GM12878 (cell line): ENCODE data around the gene SIMC1. TPM values are rescaled to one million over a fixed set of nuclear protein-coding genes. Genes with fewer than 3 reads are reported as not detected.

ENCODE experiments used
- BACH1 ChIP-seq: fragments of 450-650 bp; IDR thresholded peaks from 2 replicates; pipeline ENCODE4 v1.6.1; 2017; ENCODE audit warnings: mild to moderate bottlenecking, borderline replicate concordance
- EGR1 ChIP-seq, 2 experiments: IDR thresholded peaks; 1 replicate in 1 of 2; 2 replicates in 1 of 2; pipeline ENCODE4 v1.6.1; 2011 to 2012; ENCODE audit warnings: low read depth in 2 of 2, low read length in 2 of 2, borderline replicate concordance in 1 of 2, mild to moderate bottlenecking in 1 of 2, moderate library complexity in 1 of 2
- FOXK2 ChIP-seq: fragments of 450-650 bp; IDR thresholded peaks from 2 replicates; pipeline ENCODE4 v1.6.1; 2017; ENCODE audit warnings: mild to moderate bottlenecking, moderate library complexity
- RAD21 ChIP-seq: IDR thresholded peaks from 2 replicates; pipeline ENCODE4 v1.6.1; 2011; ENCODE audit warnings: mild to moderate bottlenecking, low read depth, low read length, moderate library complexity; ENCODE audit not compliant: insufficient read depth
- RCOR1 ChIP-seq: conservative IDR thresholded peaks from 2 replicates; pipeline ENCODE4 v1.6.1; 2012; ENCODE audit warnings: low read depth, low read length, improper control_type of control experiment
- RFX5 ChIP-seq: IDR thresholded peaks from 2 replicates; pipeline ENCODE4 v1.6.1; 2011; ENCODE audit warnings: low read depth, low read length, improper control_type of control experiment
- SREBF1 ChIP-seq: IDR thresholded peaks from 2 replicates; pipeline ENCODE4 v1.6.1; 2012; ENCODE audit warnings: mild to moderate bottlenecking, low read length
- polyA plus RNA-seq, 11 experiments: library from polyadenylated mRNA; depleted of rRNA in 4 of 11; unstranded in 6 of 11; stranded (reverse) in 5 of 11; fragments of >200 nt; fragmentation: Nextera tagmentation in 4 of 11; fragmentation: Illumina TruSeq in 1 of 11; extraction: Ambion mirVana in 4 of 11; extraction: Trizol in 1 of 11; gene quantifications; 1 replicate in 1 of 11; 2 replicates in 10 of 11; pipeline versions ENCODE4 v1.2.1 to v1.2.3, GENCODE V29; 2011 to 2016; ENCODE audit warnings: inconsistent platforms in 2 of 11, missing spikeins in 2 of 11, low read depth in 1 of 11
- total RNA-seq, 4 experiments: library from RNA; depleted of rRNA in 3 of 4; stranded (reverse); fragments of >200 nt in 3 of 4; fragmentation: Illumina TruSeq in 1 of 4; extraction: Trizol in 1 of 4; gene quantifications; 2 replicates each; pipeline versions ENCODE4 v1.2.1 to v1.2.3, GENCODE V29; 2013 to 2021
- TF ChIP-seq, protein P1 (sequence below): fragments of 450-650 bp; IDR thresholded peaks from 2 replicates; pipeline ENCODE4 v1.6.1; 2018; ENCODE audit warnings: mild to moderate bottlenecking, low read depth, moderate library complexity; ENCODE audit not compliant: partially characterized antibody
- TF ChIP-seq, protein P2 (sequence below): fragments of 450-650 bp; IDR thresholded peaks from 2 replicates; pipeline ENCODE4 v1.6.1; 2017; ENCODE audit warnings: low read depth, mild to moderate bottlenecking, moderate library complexity
- TF ChIP-seq, protein P3 (sequence below): fragments of 450-650 bp; formaldehyde crosslinking; IDR thresholded peaks from 2 replicates; pipeline ENCODE4 v1.4.0; 2020; ENCODE audit warnings: mild to moderate bottlenecking, moderate library complexity
- TF ChIP-seq, protein P4 (sequence below): fragments of 450-650 bp; IDR thresholded peaks from 2 replicates; pipeline ENCODE4 v1.6.1; 2016; ENCODE audit warnings: mild to moderate bottlenecking, moderate library complexity, borderline replicate concordance
- TF ChIP-seq, protein P5 (sequence below): fragments of 450-650 bp; IDR thresholded peaks from 2 replicates; pipeline ENCODE4 v1.6.1; 2016; ENCODE audit warnings: mild to moderate bottlenecking

SIMC1 gene
- total and polyA plus RNA-seq, 10 of the 15 experiments (the other 5 are each of a cell fraction or from before 2014, with no cell fraction given) = 3.0 to 16.5 (median 10.4) TPM

DNA sequence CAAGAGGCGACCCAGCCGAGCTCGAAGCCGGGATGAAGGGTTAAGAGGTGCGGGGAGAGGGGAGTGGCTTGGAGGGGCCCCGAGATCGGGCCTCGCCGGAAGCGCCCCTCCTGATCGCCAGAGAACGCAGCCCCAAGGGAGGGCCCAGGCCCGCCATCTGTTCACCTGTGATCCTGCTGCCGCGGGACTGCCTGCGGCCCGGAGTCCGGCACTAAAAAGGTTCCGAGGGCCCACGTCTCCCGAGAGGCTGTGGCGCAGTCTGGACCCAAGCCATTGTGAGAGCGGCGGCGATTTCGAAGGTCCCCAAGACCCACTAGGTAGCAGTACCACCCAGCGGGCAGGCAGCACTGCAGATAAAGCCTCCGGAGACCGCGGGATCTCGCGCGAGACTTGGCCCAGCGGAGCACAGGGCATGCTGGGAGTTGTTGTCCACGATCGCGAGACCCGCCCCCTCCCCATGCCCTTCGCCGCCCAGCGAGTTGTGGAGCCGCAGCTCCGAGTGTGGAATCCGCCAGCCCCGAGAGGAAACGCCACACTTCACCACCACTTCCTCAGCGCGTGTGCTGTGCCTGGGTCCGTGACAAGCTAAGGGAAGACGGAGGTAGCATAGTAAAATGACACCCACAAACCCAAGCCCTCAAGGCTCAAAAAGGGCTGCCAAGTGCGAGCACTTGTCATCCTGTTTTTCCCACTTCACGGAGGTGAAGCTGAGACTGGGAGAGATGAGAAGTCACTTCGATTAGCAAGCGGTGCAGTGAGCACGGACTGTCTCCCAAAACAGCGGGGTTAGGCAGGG lies 123.4 kb downstream of the SIMC1 start, which contains the start of gene KIAA1191 (continued):
- TF ChIP-seq, protein P1, sequence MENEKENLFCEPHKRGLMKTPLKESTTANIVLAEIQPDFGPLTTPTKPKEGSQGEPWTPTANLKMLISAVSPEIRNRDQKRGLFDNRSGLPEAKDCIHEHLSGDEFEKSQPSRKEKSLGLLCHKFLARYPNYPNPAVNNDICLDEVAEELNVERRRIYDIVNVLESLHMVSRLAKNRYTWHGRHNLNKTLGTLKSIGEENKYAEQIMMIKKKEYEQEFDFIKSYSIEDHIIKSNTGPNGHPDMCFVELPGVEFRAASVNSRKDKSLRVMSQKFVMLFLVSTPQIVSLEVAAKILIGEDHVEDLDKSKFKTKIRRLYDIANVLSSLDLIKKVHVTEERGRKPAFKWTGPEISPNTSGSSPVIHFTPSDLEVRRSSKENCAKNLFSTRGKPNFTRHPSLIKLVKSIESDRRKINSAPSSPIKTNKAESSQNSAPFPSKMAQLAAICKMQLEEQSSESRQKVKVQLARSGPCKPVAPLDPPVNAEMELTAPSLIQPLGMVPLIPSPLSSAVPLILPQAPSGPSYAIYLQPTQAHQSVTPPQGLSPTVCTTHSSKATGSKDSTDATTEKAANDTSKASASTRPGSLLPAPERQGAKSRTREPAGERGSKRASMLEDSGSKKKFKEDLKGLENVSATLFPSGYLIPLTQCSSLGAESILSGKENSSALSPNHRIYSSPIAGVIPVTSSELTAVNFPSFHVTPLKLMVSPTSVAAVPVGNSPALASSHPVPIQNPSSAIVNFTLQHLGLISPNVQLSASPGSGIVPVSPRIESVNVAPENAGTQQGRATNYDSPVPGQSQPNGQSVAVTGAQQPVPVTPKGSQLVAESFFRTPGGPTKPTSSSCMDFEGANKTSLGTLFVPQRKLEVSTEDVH = no peak
- TF ChIP-seq RCOR1 (peak; percentile 98), FOXK2 (no peak), RFX5 (no peak), RAD21 (peak; percentile 29; the same call in 1 of the 2 replicates), SREBF1 (0 out of 2 replicates have a peak, but pooled peaks have one; percentile 14), BACH1 (peak; percentile 89), EGR1 (IDR thresholded peaks at IDR 0.05; ENCODE audit: borderline replicate concordance in 1 of 2, low read depth in 2 of 2, low read length in 2 of 2) (peak in 1 of 2 experiments; percentile 54; a peak in 1 of 3 replicates)
- TF ChIP-seq, protein P2, sequence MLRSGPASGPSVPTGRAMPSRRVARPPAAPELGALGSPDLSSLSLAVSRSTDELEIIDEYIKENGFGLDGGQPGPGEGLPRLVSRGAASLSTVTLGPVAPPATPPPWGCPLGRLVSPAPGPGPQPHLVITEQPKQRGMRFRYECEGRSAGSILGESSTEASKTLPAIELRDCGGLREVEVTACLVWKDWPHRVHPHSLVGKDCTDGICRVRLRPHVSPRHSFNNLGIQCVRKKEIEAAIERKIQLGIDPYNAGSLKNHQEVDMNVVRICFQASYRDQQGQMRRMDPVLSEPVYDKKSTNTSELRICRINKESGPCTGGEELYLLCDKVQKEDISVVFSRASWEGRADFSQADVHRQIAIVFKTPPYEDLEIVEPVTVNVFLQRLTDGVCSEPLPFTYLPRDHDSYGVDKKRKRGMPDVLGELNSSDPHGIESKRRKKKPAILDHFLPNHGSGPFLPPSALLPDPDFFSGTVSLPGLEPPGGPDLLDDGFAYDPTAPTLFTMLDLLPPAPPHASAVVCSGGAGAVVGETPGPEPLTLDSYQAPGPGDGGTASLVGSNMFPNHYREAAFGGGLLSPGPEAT = peak; percentile 29; the same call in 1 of the 2 replicates
- TF ChIP-seq, protein P3, sequence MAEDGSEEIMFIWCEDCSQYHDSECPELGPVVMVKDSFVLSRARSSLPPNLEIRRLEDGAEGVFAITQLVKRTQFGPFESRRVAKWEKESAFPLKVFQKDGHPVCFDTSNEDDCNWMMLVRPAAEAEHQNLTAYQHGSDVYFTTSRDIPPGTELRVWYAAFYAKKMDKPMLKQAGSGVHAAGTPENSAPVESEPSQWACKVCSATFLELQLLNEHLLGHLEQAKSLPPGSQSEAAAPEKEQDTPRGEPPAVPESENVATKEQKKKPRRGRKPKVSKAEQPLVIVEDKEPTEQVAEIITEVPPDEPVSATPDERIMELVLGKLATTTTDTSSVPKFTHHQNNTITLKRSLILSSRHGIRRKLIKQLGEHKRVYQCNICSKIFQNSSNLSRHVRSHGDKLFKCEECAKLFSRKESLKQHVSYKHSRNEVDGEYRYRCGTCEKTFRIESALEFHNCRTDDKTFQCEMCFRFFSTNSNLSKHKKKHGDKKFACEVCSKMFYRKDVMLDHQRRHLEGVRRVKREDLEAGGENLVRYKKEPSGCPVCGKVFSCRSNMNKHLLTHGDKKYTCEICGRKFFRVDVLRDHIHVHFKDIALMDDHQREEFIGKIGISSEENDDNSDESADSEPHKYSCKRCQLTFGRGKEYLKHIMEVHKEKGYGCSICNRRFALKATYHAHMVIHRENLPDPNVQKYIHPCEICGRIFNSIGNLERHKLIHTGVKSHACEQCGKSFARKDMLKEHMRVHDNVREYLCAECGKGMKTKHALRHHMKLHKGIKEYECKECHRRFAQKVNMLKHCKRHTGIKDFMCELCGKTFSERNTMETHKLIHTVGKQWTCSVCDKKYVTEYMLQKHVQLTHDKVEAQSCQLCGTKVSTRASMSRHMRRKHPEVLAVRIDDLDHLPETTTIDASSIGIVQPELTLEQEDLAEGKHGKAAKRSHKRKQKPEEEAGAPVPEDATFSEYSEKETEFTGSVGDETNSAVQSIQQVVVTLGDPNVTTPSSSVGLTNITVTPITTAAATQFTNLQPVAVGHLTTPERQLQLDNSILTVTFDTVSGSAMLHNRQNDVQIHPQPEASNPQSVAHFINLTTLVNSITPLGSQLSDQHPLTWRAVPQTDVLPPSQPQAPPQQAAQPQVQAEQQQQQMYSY (CRISPR knock-in tag) = no peak
- TF ChIP-seq, protein P4, sequence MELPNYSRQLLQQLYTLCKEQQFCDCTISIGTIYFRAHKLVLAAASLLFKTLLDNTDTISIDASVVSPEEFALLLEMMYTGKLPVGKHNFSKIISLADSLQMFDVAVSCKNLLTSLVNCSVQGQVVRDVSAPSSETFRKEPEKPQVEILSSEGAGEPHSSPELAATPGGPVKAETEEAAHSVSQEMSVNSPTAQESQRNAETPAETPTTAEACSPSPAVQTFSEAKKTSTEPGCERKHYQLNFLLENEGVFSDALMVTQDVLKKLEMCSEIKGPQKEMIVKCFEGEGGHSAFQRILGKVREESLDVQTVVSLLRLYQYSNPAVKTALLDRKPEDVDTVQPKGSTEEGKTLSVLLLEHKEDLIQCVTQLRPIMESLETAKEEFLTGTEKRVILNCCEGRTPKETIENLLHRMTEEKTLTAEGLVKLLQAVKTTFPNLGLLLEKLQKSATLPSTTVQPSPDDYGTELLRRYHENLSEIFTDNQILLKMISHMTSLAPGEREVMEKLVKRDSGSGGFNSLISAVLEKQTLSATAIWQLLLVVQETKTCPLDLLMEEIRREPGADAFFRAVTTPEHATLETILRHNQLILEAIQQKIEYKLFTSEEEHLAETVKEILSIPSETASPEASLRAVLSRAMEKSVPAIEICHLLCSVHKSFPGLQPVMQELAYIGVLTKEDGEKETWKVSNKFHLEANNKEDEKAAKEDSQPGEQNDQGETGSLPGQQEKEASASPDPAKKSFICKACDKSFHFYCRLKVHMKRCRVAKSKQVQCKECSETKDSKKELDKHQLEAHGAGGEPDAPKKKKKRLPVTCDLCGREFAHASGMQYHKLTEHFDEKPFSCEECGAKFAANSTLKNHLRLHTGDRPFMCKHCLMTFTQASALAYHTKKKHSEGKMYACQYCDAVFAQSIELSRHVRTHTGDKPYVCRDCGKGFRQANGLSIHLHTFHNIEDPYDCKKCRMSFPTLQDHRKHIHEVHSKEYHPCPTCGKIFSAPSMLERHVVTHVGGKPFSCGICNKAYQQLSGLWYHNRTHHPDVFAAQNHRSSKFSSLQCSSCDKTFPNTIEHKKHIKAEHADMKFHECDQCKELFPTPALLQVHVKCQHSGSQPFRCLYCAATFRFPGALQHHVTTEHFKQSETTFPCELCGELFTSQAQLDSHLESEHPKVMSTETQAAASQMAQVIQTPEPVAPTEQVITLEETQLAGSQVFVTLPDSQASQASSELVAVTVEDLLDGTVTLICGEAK = peak; percentile 52; the same call in 1 of the 2 replicates
- TF ChIP-seq, protein P5, sequence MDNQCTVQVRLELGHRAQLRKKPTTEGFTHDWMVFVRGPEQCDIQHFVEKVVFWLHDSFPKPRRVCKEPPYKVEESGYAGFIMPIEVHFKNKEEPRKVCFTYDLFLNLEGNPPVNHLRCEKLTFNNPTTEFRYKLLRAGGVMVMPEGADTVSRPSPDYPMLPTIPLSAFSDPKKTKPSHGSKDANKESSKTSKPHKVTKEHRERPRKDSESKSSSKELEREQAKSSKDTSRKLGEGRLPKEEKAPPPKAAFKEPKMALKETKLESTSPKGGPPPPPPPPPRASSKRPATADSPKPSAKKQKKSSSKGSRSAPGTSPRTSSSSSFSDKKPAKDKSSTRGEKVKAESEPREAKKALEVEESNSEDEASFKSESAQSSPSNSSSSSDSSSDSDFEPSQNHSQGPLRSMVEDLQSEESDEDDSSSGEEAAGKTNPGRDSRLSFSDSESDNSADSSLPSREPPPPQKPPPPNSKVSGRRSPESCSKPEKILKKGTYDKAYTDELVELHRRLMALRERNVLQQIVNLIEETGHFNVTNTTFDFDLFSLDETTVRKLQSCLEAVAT = peak; percentile 98
